Hematopoietic multipotent progenitor cell treated with erythropoietin and hydrocortisone succinate and interleukin-3 and kit ligand, for 8 days (in vitro differentiated cells): ENCODE data around the gene HMGN3.

ENCODE experiments used
- DNase-seq: peaks from one replicate; pipeline ENCODE4 v3.0.0-alpha.2; 2015

The HMGN3 gene

GRCh38 chr6:79184086-79184485 lies 50.4 kb downstream of the HMGN3 start:
- DNase-seq: no peak

DNA sequence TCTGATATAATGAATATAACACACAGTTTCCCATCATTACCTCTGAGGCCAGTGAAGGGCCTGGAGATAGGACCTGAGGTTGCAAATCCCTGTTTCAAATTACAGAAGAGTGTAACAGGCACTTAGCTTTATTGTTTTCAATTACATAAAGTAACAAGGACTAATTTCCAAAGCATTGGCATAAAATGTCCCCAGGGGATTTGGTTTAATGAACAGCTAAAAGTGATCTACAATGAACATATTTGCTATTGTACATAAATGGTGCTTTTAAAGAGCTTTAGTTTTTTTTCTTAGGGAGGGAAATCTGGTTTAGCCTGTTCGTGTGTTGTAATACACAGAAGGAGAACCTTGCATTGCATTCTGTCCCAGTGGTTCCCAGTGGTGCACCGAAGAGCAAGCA lies 54.4 kb downstream of the HMGN3 start:
- no peak for DNase-seq

- no peak for DNase-seq
These were observed 61.1 kb downstream of the HMGN3 start for GRCh38 chr6:79173378-79173777.

DNA sequence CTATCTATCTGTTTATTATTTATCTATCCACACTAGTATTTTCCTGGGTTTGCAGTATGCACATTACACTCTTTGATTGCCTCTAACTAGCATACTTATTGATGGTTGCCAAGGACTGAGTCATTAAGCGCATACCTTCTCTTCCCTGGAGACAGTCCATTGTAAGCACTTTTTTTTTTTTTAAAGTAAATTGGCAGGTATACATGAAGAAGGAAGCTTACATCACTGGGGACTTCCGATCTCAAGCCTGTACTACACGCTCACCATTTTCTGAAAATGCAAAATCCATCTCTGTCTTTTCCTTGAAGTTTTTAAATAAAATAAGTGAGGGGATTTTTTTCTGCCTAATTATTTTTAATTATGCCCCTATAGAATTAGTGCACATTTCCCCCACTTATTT lies 63.5 kb downstream of the HMGN3 start:
- DNase-seq: no peak

GRCh38 chr6:79170431-79170830 lies 64.1 kb downstream of the HMGN3 start:
- no peak for DNase-seq

DNA sequence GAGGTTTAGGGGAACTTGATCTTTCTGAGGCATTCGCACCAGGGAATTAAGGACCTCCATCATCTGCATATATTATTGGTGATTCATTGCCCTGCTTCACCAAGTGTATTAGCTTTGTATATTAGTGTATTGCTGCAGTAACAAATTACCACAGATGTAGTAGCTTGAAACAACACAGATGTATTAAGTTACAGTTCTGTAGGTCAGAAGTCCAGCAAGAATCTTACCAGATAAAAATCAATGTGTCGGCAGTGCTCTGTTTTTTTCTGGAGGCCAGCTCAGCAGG lies 65.8 kb downstream of the HMGN3 start:
- no peak for DNase-seq

- DNase-seq: no peak
These were observed 66.4 kb downstream of the HMGN3 start for GRCh38 chr6:79167931-79168694.

DNA sequence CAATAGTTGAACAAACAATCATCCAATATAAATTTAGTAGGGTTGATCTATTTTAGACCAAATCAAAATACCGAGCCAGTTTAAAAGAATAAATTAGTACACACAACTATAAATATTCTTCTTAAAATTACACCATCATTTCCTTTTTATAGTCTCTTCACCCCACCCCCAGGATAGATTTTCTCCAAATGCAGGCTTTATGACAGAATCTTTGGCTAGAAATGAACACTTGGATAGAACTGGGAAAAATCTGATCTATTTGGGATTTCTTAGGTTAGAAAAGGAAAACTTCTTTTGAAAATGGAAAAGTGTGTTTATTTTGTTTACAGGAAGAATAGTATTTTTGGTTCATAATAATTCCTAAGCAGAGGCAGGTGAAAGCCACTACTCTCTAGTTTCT lies 74.6 kb downstream of the HMGN3 start:
- no peak for DNase-seq

GRCh38 chr6:79158856-79159516 lies 75.5 kb downstream of the HMGN3 start:
- DNase-seq: no peak

- DNase-seq: no peak
These were observed 76.4 kb downstream of the HMGN3 start for GRCh38 chr6:79157961-79158644.

- DNase-seq: no peak
These were observed 82.2 kb downstream of the HMGN3 start for GRCh38 chr6:79152269-79152737.
